ENCODE results near the gene NFIX. TPM values are rescaled to one million over a fixed set of nuclear protein-coding genes. Genes with fewer than 3 reads are reported as not detected.
A peak's percentile ranks its signal among the peaks of the same experiment; 100 is the strongest.

NFIX gene
- total and polyA plus RNA-seq, 9 of the 15 experiments (the other 6 are each of a cell fraction or from before 2014, with no cell fraction given) = 0.28 to 26.8 (median 5.4) TPM

GRCh38 chr19:13104360-13104847, 109.1 kb downstream of the NFIX start (continued):
- 0 out of 2 replicates have a peak, but pooled peaks have one; percentile 66 for TF ChIP-seq RBM14 (IDR thresholded peaks at IDR 0.05; ENCODE audit: borderline replicate concordance, insufficient read depth, low read depth, low read length)
- TF ChIP-seq POLR2G (IDR thresholded peaks at IDR 0.05; ENCODE audit: low read depth, low read length) = peak; percentile 74
- no peak for TF ChIP-seq FUS (optimal IDR thresholded peaks at IDR 0.05; ENCODE audit: low read depth, low read length)
- peak; percentile 28; the same call in 1 of the 2 replicates for TF ChIP-seq CBFA2T3 (IDR thresholded peaks at IDR 0.05)
- TF ChIP-seq PCBP2 (IDR thresholded peaks at IDR 0.05; ENCODE audit: low read depth, low read length, poor library complexity, severe bottlenecking) = no peak
- no peak for TF ChIP-seq BACH1 (tag; IDR thresholded peaks at IDR 0.05)
- TF ChIP-seq RCOR1 (IDR thresholded peaks at IDR 0.05; ENCODE audit: borderline replicate concordance in 1 of 2, low read depth in 2 of 2, low read length in 2 of 2) = peak in 1 of 2 experiments; percentile 58; a peak in 2 of 4 replicates
- TF ChIP-seq ZSCAN32 (CRISPR knock-in tag; IDR thresholded peaks at IDR 0.05) = no peak
- TF ChIP-seq GABPA (tag; conservative IDR thresholded peaks at IDR 0.05; ENCODE audit: low read depth) = peak; percentile 68
- TF ChIP-seq HMGXB4 (CRISPR knock-in tag; IDR thresholded peaks at IDR 0.05) = 0 out of 2 replicates have a peak, but pooled peaks have one; percentile 33
- no peak for TF ChIP-seq TCF7L2 (IDR thresholded peaks at IDR 0.05; ENCODE audit: low read depth, low read length)
- TF ChIP-seq RREB1 (CRISPR knock-in tag; IDR thresholded peaks at IDR 0.05) = peak; percentile 85; the same call in 1 of the 2 replicates
- TF ChIP-seq TAF15 (IDR thresholded peaks at IDR 0.05; ENCODE audit: low read depth, low read length) = no peak
- TF ChIP-seq ZNF165 (CRISPR knock-in tag; IDR thresholded peaks at IDR 0.05; ENCODE audit: borderline replicate concordance) = peak; percentile 20; the same call in 1 of the 2 replicates
- TF ChIP-seq POU5F1 (IDR thresholded peaks at IDR 0.05; ENCODE audit: borderline replicate concordance, low read depth, low read length, partially characterized antibody) = no peak
- TF ChIP-seq ZNF449 (CRISPR knock-in tag; IDR thresholded peaks at IDR 0.05) = no peak
- 0 out of 2 replicates have a peak, but pooled peaks have one; percentile 31 for TF ChIP-seq RNF2 (IDR thresholded peaks at IDR 0.05)
- TF ChIP-seq GABPB1 (CRISPR knock-in tag; IDR thresholded peaks at IDR 0.05) = peak; percentile 75
